Activated naive CD8-positive, alpha-beta T cell treated with anti-CD3 and anti-CD28 coated beads for 36 hours (primary cell): ENCODE results near the gene GNMT. TPM values are rescaled to one million over a fixed set of nuclear protein-coding genes. Genes with fewer than 3 reads are reported as not detected.
"Not testable (repeated sequence)": the region's sequence is repeated elsewhere in the genome, so short reads cannot be mapped to it uniquely, and the experiment has no call there.

Experiments used
- DNase-seq: peaks from one replicate; pipeline ENCODE4 v3.0.0; 2021
- H3K27ac Mint-ChIP-seq: one replicate; pipeline ENCODE4 v1.8.0; 2022; ENCODE audit warnings: mild to moderate bottlenecking, moderate library complexity, mixed read lengths
- H3K27me3 Mint-ChIP-seq: one replicate; pipeline ENCODE4 v1.8.0; 2022; ENCODE audit warnings: mild to moderate bottlenecking, mixed read lengths
- H3K36me3 Mint-ChIP-seq: one replicate; pipeline ENCODE4 v1.8.0; 2021; ENCODE audit warnings: mild to moderate bottlenecking, mixed read lengths
- H3K4me1 Mint-ChIP-seq: one replicate; pipeline ENCODE4 v1.8.0; 2021; ENCODE audit warnings: mixed read lengths
- H3K4me3 Mint-ChIP-seq: one replicate; pipeline ENCODE4 v1.8.0; 2022; ENCODE audit warnings: mild to moderate bottlenecking, moderate library complexity, mixed read lengths
- H3K9me3 Mint-ChIP-seq: one replicate; pipeline ENCODE4 v1.8.0; 2022; ENCODE audit warnings: mixed read lengths
- total RNA-seq, 2 experiments: library from RNA; stranded (reverse); gene quantifications; one replicate each; pipeline ENCODE4 v1.2.3, GENCODE V29; 2021

The GNMT gene
- total RNA-seq, 2 experiments from 2014 or later, result 0.20 to 0.35 TPM

GRCh38 chr6:42937548-42938427 is 22.8 kb upstream of the GNMT start:
- Mint-ChIP-seq H3K4me3 (no peak overlapping the region), H3K36me3 (peaks cover 54% of the 10 kb centered on the region), H3K27ac (peak overlapping the region; percentile 67)

GRCh38 chr6:42938428-42938796 is 22.1 kb upstream of the GNMT start:
- H3K27ac Mint-ChIP-seq, result peak overlapping the region; percentile 67
- H3K27me3 Mint-ChIP-seq, result no peaks in the 10 kb centered on the region
- no peak for DNase-seq
- H3K4me3 Mint-ChIP-seq, result no peak overlapping the region
- H3K9me3 Mint-ChIP-seq, result no peaks in the 10 kb centered on the region
- H3K4me1 Mint-ChIP-seq, result peaks cover 28% of the 10 kb centered on the region
- peaks cover 48% of the 10 kb centered on the region for H3K36me3 Mint-ChIP-seq

More at GRCh38 chr6:42937548-42938427, 22.8 kb upstream of the GNMT start:
- H3K9me3 Mint-ChIP-seq, result no peaks in the 10 kb centered on the region
- no peak for DNase-seq
- no peaks in the 10 kb centered on the region for H3K27me3 Mint-ChIP-seq
- peaks cover 34% of the 10 kb centered on the region for H3K4me1 Mint-ChIP-seq

GRCh38 chr6:42938987-42939809 is 21.4 kb upstream of the GNMT start:
- Mint-ChIP-seq H3K4me1 (peaks cover 21% of the 10 kb centered on the region), H3K9me3 (no peaks in the 10 kb centered on the region), H3K36me3 (peaks cover 45% of the 10 kb centered on the region), H3K27me3 (no peaks in the 10 kb centered on the region), H3K27ac (peak overlapping the region; percentile 42), H3K4me3 (no peak overlapping the region)
- no peak for DNase-seq

- no peak for DNase-seq
- Mint-ChIP-seq H3K9me3 (no peaks in the 10 kb centered on the region), H3K4me3 (no peak overlapping the region), H3K27me3 (no peaks in the 10 kb centered on the region), H3K4me1 (peaks cover 16% of the 10 kb centered on the region), H3K27ac (peak overlapping the region; percentile 42), H3K36me3 (peaks cover 46% of the 10 kb centered on the region)
Measured at GRCh38 chr6:42939810-42940167, 20.8 kb upstream of the GNMT start.

GRCh38 chr6:42940493-42941045 is 20.0 kb upstream of the GNMT start:
- Mint-ChIP-seq H3K27me3 (no peaks in the 10 kb centered on the region), H3K4me3 (no peak overlapping the region), H3K4me1 (peaks cover 13% of the 10 kb centered on the region), H3K36me3 (peaks cover 41% of the 10 kb centered on the region), H3K27ac (peak overlapping the region; percentile 54), H3K9me3 (no peaks in the 10 kb centered on the region)
- no peak for DNase-seq

- Mint-ChIP-seq H3K36me3 (peaks cover 41% of the 10 kb centered on the region), H3K27ac (peak overlapping the region; percentile 73)
- not testable (repeated sequence) for DNase-seq, H3K4me3 Mint-ChIP-seq, H3K9me3 Mint-ChIP-seq, H3K4me1 Mint-ChIP-seq, H3K27me3 Mint-ChIP-seq
Measured at GRCh38 chr6:42941356-42941755, 19.2 kb upstream of the GNMT start.

GRCh38 chr6:42942444-42942843 is 18.1 kb upstream of the GNMT start:
- peaks cover 6% of the 10 kb centered on the region for H3K4me1 Mint-ChIP-seq
- H3K27ac Mint-ChIP-seq, result no peak overlapping the region
- H3K9me3 Mint-ChIP-seq, result no peaks in the 10 kb centered on the region
- no peak for DNase-seq
- H3K27me3 Mint-ChIP-seq, result no peaks in the 10 kb centered on the region
- peaks cover 34% of the 10 kb centered on the region for H3K36me3 Mint-ChIP-seq
- no peak overlapping the region for H3K4me3 Mint-ChIP-seq

GRCh38 chr6:42947950-42948349 is 12.6 kb upstream of the GNMT start:
- no peaks in the 10 kb centered on the region for H3K27me3 Mint-ChIP-seq
- peaks cover 14% of the 10 kb centered on the region for H3K36me3 Mint-ChIP-seq
- no peak overlapping the region for H3K27ac Mint-ChIP-seq
- no peak for DNase-seq
- no peak overlapping the region for H3K4me3 Mint-ChIP-seq
- H3K4me1 Mint-ChIP-seq, result no peaks in the 10 kb centered on the region
- no peaks in the 10 kb centered on the region for H3K9me3 Mint-ChIP-seq

GRCh38 chr6:42952389-42952788 is 8.2 kb upstream of the GNMT start:
- no peak for DNase-seq
- Mint-ChIP-seq H3K27me3 (no peaks in the 10 kb centered on the region), H3K4me3 (no peak overlapping the region), H3K27ac (no peak overlapping the region), H3K9me3 (no peaks in the 10 kb centered on the region), H3K4me1 (no peaks in the 10 kb centered on the region), H3K36me3 (peaks cover 4% of the 10 kb centered on the region)

GRCh38 chr6:42954405-42954804 is 6.1 kb upstream of the GNMT start:
- not testable (repeated sequence) for H3K4me1 Mint-ChIP-seq, H3K9me3 Mint-ChIP-seq, H3K36me3 Mint-ChIP-seq, DNase-seq, H3K4me3 Mint-ChIP-seq, H3K27ac Mint-ChIP-seq, H3K27me3 Mint-ChIP-seq

- no peak for DNase-seq
- Mint-ChIP-seq H3K9me3 (no peaks in the 10 kb centered on the region), H3K27ac (no peak overlapping the region)
Measured at GRCh38 chr6:42958125-42958524, 2.4 kb upstream of the GNMT start.

GRCh38 chr6:42959917-42960242 is 674 bp upstream of the GNMT start:
- peaks cover 8% of the 10 kb centered on the region for H3K4me1 Mint-ChIP-seq
- H3K4me3 Mint-ChIP-seq, result peak overlapping the region; percentile 68
- no peak overlapping the region for H3K27ac Mint-ChIP-seq

More at GRCh38 chr6:42958125-42958524, 2.4 kb upstream of the GNMT start:
- H3K27me3 Mint-ChIP-seq, result no peaks in the 10 kb centered on the region
- H3K36me3 Mint-ChIP-seq, result peaks cover 7% of the 10 kb centered on the region
- no peak overlapping the region for H3K4me3 Mint-ChIP-seq
- peaks cover 8% of the 10 kb centered on the region for H3K4me1 Mint-ChIP-seq

GRCh38 chr6:42961020-42961470 is 491 bp downstream of the GNMT start:
- peaks cover 9% of the 10 kb centered on the region for H3K36me3 Mint-ChIP-seq
- peaks cover 8% of the 10 kb centered on the region for H3K4me1 Mint-ChIP-seq
- H3K27me3 Mint-ChIP-seq, result no peaks in the 10 kb centered on the region

More at GRCh38 chr6:42959917-42960242, 674 bp upstream of the GNMT start:
- H3K9me3 Mint-ChIP-seq, result no peaks in the 10 kb centered on the region
- H3K27me3 Mint-ChIP-seq, result no peaks in the 10 kb centered on the region
- H3K36me3 Mint-ChIP-seq, result peaks cover 9% of the 10 kb centered on the region
- no peak for DNase-seq

GRCh38 chr6:42962096-42962495 is 1.5 kb downstream of the GNMT start:
- no peak for DNase-seq
- Mint-ChIP-seq H3K36me3 (peaks cover 11% of the 10 kb centered on the region), H3K4me3 (no peak overlapping the region), H3K4me1 (peaks cover 8% of the 10 kb centered on the region), H3K27me3 (no peaks in the 10 kb centered on the region), H3K27ac (no peak overlapping the region), H3K9me3 (no peaks in the 10 kb centered on the region)

More at GRCh38 chr6:42961020-42961470, 491 bp downstream of the GNMT start:
- no peak overlapping the region for H3K4me3 Mint-ChIP-seq
- no peak overlapping the region for H3K27ac Mint-ChIP-seq
- no peak for DNase-seq
- no peaks in the 10 kb centered on the region for H3K9me3 Mint-ChIP-seq

GRCh38 chr6:42962502-42963178 is 2.1 kb downstream of the GNMT start:
- peaks cover 11% of the 10 kb centered on the region for H3K36me3 Mint-ChIP-seq
- no peak for DNase-seq
- no peaks in the 10 kb centered on the region for H3K9me3 Mint-ChIP-seq
- H3K4me3 Mint-ChIP-seq, result no peak overlapping the region
- peaks cover 8% of the 10 kb centered on the region for H3K4me1 Mint-ChIP-seq
- H3K27me3 Mint-ChIP-seq, result no peaks in the 10 kb centered on the region
- no peak overlapping the region for H3K27ac Mint-ChIP-seq
